ENCODE data around the gene BLM. TPM values are rescaled to one million over a fixed set of nuclear protein-coding genes. Genes with fewer than 3 reads are reported as not detected.

Gene BLM
- total and polyA plus RNA-seq, 2 of the 4 experiments (the other 2 are of a cell fraction), result 2.5 to 6.5 TPM

DNA sequence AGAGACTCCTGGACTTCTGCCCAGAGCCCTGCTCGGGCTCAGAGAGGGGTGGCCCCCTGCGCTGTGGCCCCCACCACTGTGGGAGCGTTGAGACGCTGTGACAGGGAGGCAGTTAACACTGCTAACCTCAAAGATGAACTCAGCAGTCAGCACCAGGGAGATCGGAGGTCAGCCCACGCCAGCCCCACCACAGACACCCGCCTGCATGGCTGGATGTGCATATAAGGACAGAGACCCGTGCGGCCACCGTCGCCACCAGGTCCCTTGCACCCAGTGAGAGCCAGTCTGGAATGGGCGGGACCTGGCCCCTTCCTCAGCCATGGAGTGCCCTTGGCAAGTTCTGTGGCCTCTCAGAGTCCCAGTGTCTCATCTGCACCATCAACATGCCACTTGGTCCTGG, 102.7 kb downstream of the BLM start:
- H3K4me3 ChIP-seq (ENCODE audit: insufficient read depth, low read depth, low read length), result no peak overlapping the region
- H2BK15ac ChIP-seq (ENCODE audit: low read depth, low read length), result no peak overlapping the region
- H3K4ac ChIP-seq (ENCODE audit: low read depth, low read length), result no peak overlapping the region
- no peak overlapping the region for H2BK20ac ChIP-seq (ENCODE audit: low read depth, low read length)
- H4K20me1 ChIP-seq (ENCODE audit: insufficient read depth, low read length), result no peaks in the 10 kb centered on the region
- no peaks in the 10 kb centered on the region for H3K4me1 ChIP-seq (ENCODE audit: control insufficient read depth, insufficient read depth, low read length)
- H2BK5ac ChIP-seq (ENCODE audit: low read depth, low read length, poor library complexity, severe bottlenecking), result no peak overlapping the region
- H2AFZ ChIP-seq (replicated peaks; ENCODE audit: low read length, poor library complexity), result peak overlapping the region; percentile 15
- 76% methylated on average over 9 of the region's 12 CpGs; no CpG with 5 or more reads in 1 of the 2 experiments for WGBS, 2 experiments (ENCODE audit: extremely low coverage in 2 of 2, insufficient read length in 1 of 2)
- no peak overlapping the region for H4K91ac ChIP-seq (ENCODE audit: insufficient read depth, low read depth, low read length)
- no peaks in the 10 kb centered on the region for H3K79me1 ChIP-seq (ENCODE audit: low read depth in 1 of 2, low read length in 2 of 2)
- DNase-seq, result no peak
- H2BK120ac ChIP-seq (ENCODE audit: low read depth, low read length), result no peak overlapping the region
- H2AK9ac ChIP-seq (replicated peaks; ENCODE audit: low read depth, low read length, poor library complexity), result no peak overlapping the region
- no peaks in the 10 kb centered on the region for H3K36me3 ChIP-seq (ENCODE audit: control insufficient read depth, insufficient read depth, low read length)
- no peaks in the 10 kb centered on the region for H3K9me3 ChIP-seq (ENCODE audit: control insufficient read depth, insufficient read depth, low read length)
- no peak overlapping the region for H3K27ac ChIP-seq (ENCODE audit: insufficient read depth, low read length)
- no peak for TF ChIP-seq MXI1 (IDR thresholded peaks at IDR 0.05; ENCODE audit: borderline replicate concordance, low read depth, low read length)
- no peak for TF ChIP-seq BHLHE40 (IDR thresholded peaks at IDR 0.05; ENCODE audit: low read depth, low read length)
- no peak for TF ChIP-seq MAZ (IDR thresholded peaks at IDR 0.05; ENCODE audit: borderline replicate concordance, low read depth, low read length)
- no peak for TF ChIP-seq RCOR1 (IDR thresholded peaks at IDR 0.05; ENCODE audit: insufficient replicate concordance, low read length)
- TF ChIP-seq, protein P1, sequence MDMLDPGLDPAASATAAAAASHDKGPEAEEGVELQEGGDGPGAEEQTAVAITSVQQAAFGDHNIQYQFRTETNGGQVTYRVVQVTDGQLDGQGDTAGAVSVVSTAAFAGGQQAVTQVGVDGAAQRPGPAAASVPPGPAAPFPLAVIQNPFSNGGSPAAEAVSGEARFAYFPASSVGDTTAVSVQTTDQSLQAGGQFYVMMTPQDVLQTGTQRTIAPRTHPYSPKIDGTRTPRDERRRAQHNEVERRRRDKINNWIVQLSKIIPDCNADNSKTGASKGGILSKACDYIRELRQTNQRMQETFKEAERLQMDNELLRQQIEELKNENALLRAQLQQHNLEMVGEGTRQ (IDR thresholded peaks at IDR 0.05; ENCODE audit: low read depth, low read length), result no peak
- TF ChIP-seq RFX5 (IDR thresholded peaks at IDR 0.05; ENCODE audit: low read depth, low read length), result no peak
- TF ChIP-seq SMC3 (IDR thresholded peaks at IDR 0.05; ENCODE audit: low read depth, low read length), result no peak
- H3K27me3 ChIP-seq (ENCODE audit: control insufficient read depth, insufficient read depth, low read length), result peaks cover 15% of the 10 kb centered on the region
- intact Hi-C loops (cut with micrococcal nuclease), result no loop called here
- ChIA-PET CTCF (no interaction called here), POLR2A (ENCODE audit: unreplicated experiment) (no interaction called here)
- ATAC-seq (ENCODE audit: low read depth), result no peak
- no peak overlapping the region for H3K23ac ChIP-seq (ENCODE audit: low read depth, low read length)
- no peak overlapping the region for H3K14ac ChIP-seq (replicated peaks; ENCODE audit: low read depth, low read length)
- no peak overlapping the region for H2AK5ac ChIP-seq (ENCODE audit: low read depth, low read length)
- no peak overlapping the region for H3K9ac ChIP-seq (ENCODE audit: low read depth, low read length)
- no peak overlapping the region for H3K18ac ChIP-seq (ENCODE audit: low read depth, low read length)
- H4K5ac ChIP-seq (ENCODE audit: low read depth, low read length), result no peak overlapping the region
- in situ Hi-C loops (cut with MboI; ENCODE audit: low sequenced_read_pairs), result no loop called here
- dilution Hi-C loops (cut with HindIII; ENCODE audit: low sequenced_read_pairs, unreplicated experiment), result no loop called here
- no peak overlapping the region for H4K8ac ChIP-seq (ENCODE audit: low read depth in 2 of 2, low read length in 2 of 2)
- no TSS peak for BruUV-seq (replicated peaks)
- H3K56ac ChIP-seq (ENCODE audit: extremely low read depth, insufficient read depth, low read length), result no peak overlapping the region
- no peak overlapping the region for H3K4me2 ChIP-seq (ENCODE audit: low read depth, low read length)
- no peaks in the 10 kb centered on the region for H3K9me1 ChIP-seq (ENCODE audit: insufficient read depth, low read length)
